Muscle layer of duodenum (tissue), 2 donors: ENCODE measurements around the gene LRRFIP1.
"Not testable (repeated sequence)": the region's sequence is repeated elsewhere in the genome, so short reads cannot be mapped to it uniquely, and the experiment has no call there.

Experiments used
- H3K27ac ChIP-seq: one replicate; pipeline ENCODE4 v1.7.0; 2013; ENCODE audit warnings: mild to moderate bottlenecking, low read length
- H3K27me3 ChIP-seq: one replicate; pipeline ENCODE4 v1.7.0; 2013; ENCODE audit warnings: low read depth, mild to moderate bottlenecking, control low read depth, low read length
- H3K36me3 ChIP-seq, 2 donors: one replicate each; pipeline ENCODE4 v1.7.0; 2013; ENCODE audit warnings: low read length in 2 of 2, control low read depth in 1 of 2, mild to moderate bottlenecking in 1 of 2; ENCODE audit not compliant: insufficient read depth in 2 of 2, control insufficient read depth in 1 of 2
- H3K4me1 ChIP-seq, 2 donors: one replicate each; pipeline ENCODE4 v1.7.0; 2013; ENCODE audit warnings: low read length in 2 of 2, mild to moderate bottlenecking in 2 of 2, control low read depth in 1 of 2, moderate library complexity in 1 of 2; ENCODE audit not compliant: insufficient read depth in 2 of 2, control insufficient read depth in 1 of 2
- H3K4me3 ChIP-seq, 2 donors: one replicate each; pipeline ENCODE4 v1.7.0; 2013; ENCODE audit warnings: low read length in 2 of 2, low read depth in 1 of 2, mild to moderate bottlenecking in 1 of 2
- H3K9me3 ChIP-seq, 2 donors: one replicate each; pipeline ENCODE4 v1.7.0; 2013; ENCODE audit warnings: low read length in 2 of 2, control low read depth in 1 of 2, mild to moderate bottlenecking in 1 of 2; ENCODE audit not compliant: control insufficient read depth in 1 of 2
- donor health status: healthy.

LRRFIP1 gene

GRCh38 chr2:237685408-237685807 is 58.0 kb downstream of the LRRFIP1 start:
- Histone ChIP-seq H3K9me3 (no peaks in the 10 kb centered on the region), H3K27me3 (no peaks in the 10 kb centered on the region), H3K36me3 (peaks cover 0 to 8% of the 10 kb centered on the region in 2 donors), H3K4me3 (no peak overlapping the region), H3K4me1 (peaks cover 4 to 10% of the 10 kb centered on the region in 2 donors), H3K27ac (no peak overlapping the region)

DNA sequence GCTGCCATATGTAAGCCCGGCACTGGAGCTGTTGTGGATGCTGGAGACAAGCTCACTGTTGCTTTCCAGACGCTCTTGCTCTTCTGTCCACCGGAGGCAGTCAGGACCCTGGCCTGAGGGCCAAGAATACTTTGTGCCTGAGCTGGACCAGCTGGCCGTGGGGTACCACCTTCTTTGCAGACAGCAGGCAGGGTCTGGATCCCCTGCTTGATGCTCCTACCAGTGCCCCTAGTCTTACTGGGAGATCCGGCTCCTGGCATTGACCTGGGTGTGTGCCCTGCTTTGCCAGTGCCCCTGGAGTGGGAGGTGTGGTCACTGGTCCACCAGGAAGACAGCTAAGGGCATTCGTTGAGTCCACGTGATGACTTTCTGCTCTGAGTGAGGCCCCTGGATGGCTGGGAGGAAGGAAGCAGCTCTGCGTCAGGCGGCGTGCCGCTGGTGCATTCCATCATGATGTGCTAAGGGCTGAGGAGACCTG is 59.3 kb downstream of the LRRFIP1 start:
- Histone ChIP-seq H3K9me3 (no peaks in the 10 kb centered on the region), H3K27ac (no peak overlapping the region), H3K27me3 (no peaks in the 10 kb centered on the region), H3K4me3 (no peak overlapping the region), H3K36me3 (peaks cover 0 to 8% of the 10 kb centered on the region in 2 donors), H3K4me1 (peaks cover 4 to 9% of the 10 kb centered on the region in 2 donors)

DNA sequence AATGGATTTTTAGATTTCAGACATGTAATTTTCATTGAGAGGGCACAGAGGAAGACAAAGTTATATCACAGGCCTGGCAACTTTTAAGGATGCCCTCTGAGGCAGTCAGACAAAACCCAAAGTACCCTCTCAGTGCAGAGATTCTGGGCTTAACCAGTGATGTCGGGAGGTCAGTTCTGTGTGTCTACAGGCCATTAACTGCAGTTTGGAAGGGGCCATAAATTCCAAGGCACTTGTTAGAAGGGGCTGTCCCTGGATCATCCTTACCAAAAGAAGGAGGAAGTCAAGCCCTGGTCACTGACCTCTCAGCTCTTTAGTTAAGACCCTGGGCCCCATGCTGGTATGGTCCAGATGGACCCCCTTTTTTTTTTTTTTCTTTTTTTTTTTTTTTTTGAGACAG is 60.7 kb downstream of the LRRFIP1 start:
- Histone ChIP-seq H3K4me1 (peaks cover 4 to 9% of the 10 kb centered on the region in 2 donors), H3K27ac (peak overlapping the region; percentile 97), H3K36me3 (peaks cover 0 to 8% of the 10 kb centered on the region in 2 donors), H3K27me3 (no peaks in the 10 kb centered on the region), H3K9me3 (no peaks in the 10 kb centered on the region), H3K4me3 (peak overlapping the region in 1 of 2 donors; percentile 20)

DNA sequence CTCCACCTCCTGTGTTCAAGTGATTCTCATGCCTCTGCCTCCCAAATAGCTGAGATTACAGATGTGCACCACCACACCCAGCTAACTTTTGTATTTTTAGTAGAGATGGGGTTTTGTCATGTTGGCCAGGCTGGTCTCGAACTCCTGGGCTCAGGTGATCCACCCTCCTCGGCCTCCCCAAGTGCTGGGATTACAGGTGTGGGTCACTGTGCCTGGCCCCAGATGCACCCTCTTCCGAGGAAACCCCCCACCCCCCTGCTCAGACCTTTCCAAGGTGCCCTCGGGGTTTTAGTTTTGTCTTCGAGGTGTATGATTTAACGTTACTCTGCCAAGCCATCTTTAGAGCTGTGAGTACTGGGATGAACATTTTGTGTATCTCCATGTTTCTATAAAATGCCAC is 61.2 kb downstream of the LRRFIP1 start:
- H3K27ac ChIP-seq: peak overlapping the region; percentile 97
- H3K9me3 ChIP-seq: not testable (repeated sequence)

GRCh38 chr2:237689336-237690131 is 62.1 kb downstream of the LRRFIP1 start:
- H3K4me3 ChIP-seq: no peak overlapping the region
- no peaks in the 10 kb centered on the region for H3K9me3 ChIP-seq
- peaks cover 0 to 8% of the 10 kb centered on the region in 2 donors for H3K36me3 ChIP-seq
- H3K27me3 ChIP-seq: no peaks in the 10 kb centered on the region
- H3K27ac ChIP-seq: peak overlapping the region; percentile 97
- peaks cover 9 to 16% of the 10 kb centered on the region in 2 donors for H3K4me1 ChIP-seq

More for the DNA sequence above, 61.2 kb downstream of the LRRFIP1 start:
- H3K27me3 ChIP-seq, H3K36me3 ChIP-seq, H3K4me1 ChIP-seq, H3K4me3 ChIP-seq: not testable (repeated sequence)

DNA sequence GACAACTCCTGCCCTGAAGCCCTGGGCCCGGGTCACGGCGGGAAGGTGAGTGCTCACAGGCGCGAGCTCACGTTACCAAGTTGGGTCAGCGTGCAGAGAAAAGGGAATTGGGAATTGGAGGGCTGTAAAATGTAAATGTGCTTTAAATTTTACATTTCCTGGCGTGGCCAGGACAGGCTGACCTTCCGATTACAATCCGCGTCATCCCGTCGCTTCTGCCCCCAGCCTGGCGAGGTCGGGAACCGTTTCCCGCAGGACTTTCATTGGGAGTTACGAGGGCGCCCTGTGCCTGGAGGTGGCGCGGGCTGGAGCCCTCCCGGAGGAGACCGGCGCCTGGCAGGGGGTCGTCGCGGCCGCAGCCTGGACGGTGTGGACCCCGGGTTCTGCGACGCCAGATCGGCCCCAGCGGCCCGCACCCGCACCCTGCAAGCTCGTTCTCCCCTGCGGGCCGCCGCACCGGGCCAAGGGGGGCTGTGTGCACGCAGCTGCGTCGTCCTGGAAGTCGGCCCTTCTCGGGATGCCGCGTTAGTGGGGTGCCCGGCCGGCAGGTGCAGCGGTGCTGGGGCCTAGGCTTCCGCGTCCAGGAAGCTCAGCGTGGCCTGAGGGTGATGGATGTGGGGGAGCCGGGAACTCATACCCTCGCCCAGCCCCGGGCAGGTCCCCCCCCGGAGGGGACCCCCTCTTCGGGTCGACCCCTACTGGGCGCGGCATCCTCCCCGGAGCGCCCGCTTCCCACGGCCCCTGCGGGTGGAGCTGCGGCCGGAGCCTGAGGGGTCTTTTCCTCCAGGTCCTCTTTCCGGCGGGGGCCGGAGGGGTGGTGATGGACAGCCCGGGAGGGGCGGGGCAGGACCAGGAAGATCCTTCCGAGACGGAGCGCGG is 63.9 kb downstream of the LRRFIP1 start:
- Histone ChIP-seq H3K4me1 (peaks cover 21 to 26% of the 10 kb centered on the region in 2 donors), H3K27ac (peak overlapping the region; percentile 61), H3K9me3 (no peaks in the 10 kb centered on the region), H3K27me3 (no peaks in the 10 kb centered on the region), H3K4me3 (peak overlapping the region; percentile 33 to 74), H3K36me3 (peaks cover 0 to 8% of the 10 kb centered on the region in 2 donors)

DNA sequence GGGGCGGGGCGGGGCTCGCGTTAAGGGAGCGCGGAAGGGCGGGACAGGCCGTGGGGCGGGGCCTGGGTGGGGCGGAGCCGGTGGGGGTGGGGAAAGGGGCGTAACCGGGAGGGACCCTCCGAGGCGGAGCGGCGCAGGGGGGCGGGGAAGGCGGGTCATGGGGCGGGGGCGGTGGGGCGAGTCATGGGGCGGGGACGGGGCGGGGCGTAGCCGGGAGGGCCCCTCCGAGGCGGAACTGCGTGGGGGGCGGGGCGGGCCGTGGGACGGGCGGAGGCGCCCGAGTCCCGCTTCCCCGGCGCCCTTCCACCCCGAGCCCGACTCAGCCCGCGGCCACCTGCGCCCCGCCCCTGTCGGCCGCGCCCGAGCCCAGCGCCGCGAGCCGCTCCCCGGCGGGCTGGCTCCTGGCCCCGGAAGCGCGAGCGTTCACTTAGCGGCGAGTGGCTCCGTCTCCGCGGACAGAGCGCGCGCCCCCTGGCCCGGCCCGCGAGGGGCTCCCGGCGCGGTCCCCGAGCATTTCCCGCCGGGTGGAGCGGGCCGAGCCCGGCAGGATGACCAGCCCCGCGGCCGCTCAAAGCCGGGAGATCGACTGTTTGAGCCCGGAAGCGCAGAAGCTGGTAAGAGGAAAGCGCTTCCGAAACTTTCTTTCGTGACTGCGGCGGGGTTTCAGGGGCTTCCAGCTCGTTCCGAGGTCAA is 64.7 kb downstream of the LRRFIP1 start:
- H3K9me3 ChIP-seq: no peaks in the 10 kb centered on the region
- H3K36me3 ChIP-seq: peaks cover 0 to 8% of the 10 kb centered on the region in 2 donors
- peak overlapping the region; percentile 99 for H3K27ac ChIP-seq
- peak overlapping the region; percentile 86 to 95 for H3K4me3 ChIP-seq
- H3K4me1 ChIP-seq: peaks cover 25 to 27% of the 10 kb centered on the region in 2 donors
- H3K27me3 ChIP-seq: no peaks in the 10 kb centered on the region

- peaks cover 0 to 8% of the 10 kb centered on the region in 2 donors for H3K36me3 ChIP-seq
Measured at GRCh38 chr2:237692601-237693290, 65.4 kb downstream of the LRRFIP1 start.

GRCh38 chr2:237693291-237693994 is 66.1 kb downstream of the LRRFIP1 start:
- H3K36me3 ChIP-seq: peaks cover 0 to 2% of the 10 kb centered on the region in 2 donors
- no peaks in the 10 kb centered on the region for H3K9me3 ChIP-seq
- peak overlapping the region; percentile 99 for H3K27ac ChIP-seq
- H3K4me3 ChIP-seq: peak overlapping the region; percentile 86 to 95
- no peaks in the 10 kb centered on the region for H3K27me3 ChIP-seq
- H3K4me1 ChIP-seq: peaks cover 34 to 40% of the 10 kb centered on the region in 2 donors

More at GRCh38 chr2:237692601-237693290, 65.4 kb downstream of the LRRFIP1 start:
- Histone ChIP-seq H3K27ac (peak overlapping the region; percentile 99), H3K4me3 (peak overlapping the region; percentile 86 to 95), H3K4me1 (peaks cover 31 to 34% of the 10 kb centered on the region in 2 donors), H3K9me3 (no peaks in the 10 kb centered on the region), H3K27me3 (no peaks in the 10 kb centered on the region)
